Measurements from ENCODE around the gene RENBP.
A peak's percentile ranks its signal among the peaks of the same experiment; 100 is the strongest.

The RENBP gene

GRCh38 chrX:153945956-153946943, 1.8 kb upstream of the RENBP start:
- Histone ChIP-seq H3K4me3 (ENCODE audit: low read depth, low read length) (no peak overlapping the region), H3K27me3 (ENCODE audit: insufficient read depth, low read depth, severe bottlenecking) (peaks cover 36% of the 10 kb centered on the region), H3K27ac (no peak overlapping the region; the same call in 1 of the 2 replicates), H3K36me3 (peaks cover 45% of the 10 kb centered on the region), H3K9me3 (ENCODE audit: severe bottlenecking) (no peaks in the 10 kb centered on the region)
- no peak for TF ChIP-seq CTCF (IDR thresholded peaks at IDR 0.05; ENCODE audit: low read depth, low read length)
- no peak for DNase-seq

- no peak for TF ChIP-seq CTCF (IDR thresholded peaks at IDR 0.05; ENCODE audit: low read depth, low read length)
- Histone ChIP-seq H3K27me3 (ENCODE audit: insufficient read depth, low read depth, severe bottlenecking) (peaks cover 32% of the 10 kb centered on the region), H3K27ac (no peak overlapping the region), H3K9me3 (ENCODE audit: severe bottlenecking) (no peaks in the 10 kb centered on the region), H3K36me3 (peaks cover 30% of the 10 kb centered on the region), H3K4me3 (ENCODE audit: low read depth, low read length) (no peak overlapping the region)
- no peak for DNase-seq
Observed at GRCh38 chrX:153944800-153945150, 332 bp upstream of the RENBP start.

GRCh38 chrX:153941336-153942252, 2.8 kb downstream of the RENBP start:
- Histone ChIP-seq H3K27ac (peak overlapping the region; percentile 40; the same call in 1 of the 2 replicates), H3K4me3 (ENCODE audit: low read depth, low read length) (no peak overlapping the region), H3K36me3 (peaks cover 7% of the 10 kb centered on the region), H3K9me3 (ENCODE audit: severe bottlenecking) (no peaks in the 10 kb centered on the region), H3K27me3 (ENCODE audit: insufficient read depth, low read depth, severe bottlenecking) (peaks cover 23% of the 10 kb centered on the region)
- DNase-seq = no peak
- TF ChIP-seq CTCF (IDR thresholded peaks at IDR 0.05; ENCODE audit: low read depth, low read length) = no peak

- 0 out of 2 replicates have a peak overlapping the region, but pooled peaks have one; percentile 6 for H3K27ac ChIP-seq
- TF ChIP-seq CTCF (IDR thresholded peaks at IDR 0.05; ENCODE audit: low read depth, low read length) = no peak
- H3K36me3 ChIP-seq = no peaks in the 10 kb centered on the region; the same call in 1 of the 2 replicates
- peaks cover 3% of the 10 kb centered on the region for H3K9me3 ChIP-seq (ENCODE audit: severe bottlenecking)
- H3K27me3 ChIP-seq (ENCODE audit: insufficient read depth, low read depth, severe bottlenecking) = peaks cover 20% of the 10 kb centered on the region
- peak; percentile 13 for DNase-seq
- H3K4me3 ChIP-seq (ENCODE audit: low read depth, low read length) = no peak overlapping the region
Observed at GRCh38 chrX:153939573-153939972, 4.9 kb downstream of the RENBP start.

- H3K27ac ChIP-seq = no peak overlapping the region
- peak; percentile 18 for DNase-seq
- H3K9me3 ChIP-seq (ENCODE audit: severe bottlenecking) = peaks cover 3% of the 10 kb centered on the region
- peaks cover 2% of the 10 kb centered on the region for H3K36me3 ChIP-seq
- no peak overlapping the region for H3K4me3 ChIP-seq (ENCODE audit: low read depth, low read length)
- TF ChIP-seq CTCF (IDR thresholded peaks at IDR 0.05; ENCODE audit: low read depth, low read length) = 0 out of 2 replicates have a peak, but pooled peaks have one; percentile 14
- H3K27me3 ChIP-seq (ENCODE audit: insufficient read depth, low read depth, severe bottlenecking) = peaks cover 18% of the 10 kb centered on the region
Observed at GRCh38 chrX:153938226-153938786, 6.1 kb downstream of the RENBP start.
